HEK293T (cell line): ENCODE measurements around the gene MORF4L1.

Source experiments
- CTCF ChIA-PET: fragments of 350-600 bp; formaldehyde crosslinking; extraction: SDS; loops from one replicate; lab custom pipeline; 2021; ENCODE audit warnings: antibody characterized with exemption, inconsistent platforms; lab: Yijun Ruan, JAX
- POLR2A ChIA-PET: fragments of 350-600 bp; formaldehyde crosslinking; extraction: SDS; loops from one replicate; lab custom pipeline; 2020; ENCODE audit warnings: antibody characterized with exemption, inconsistent platforms; lab: Yijun Ruan, JAX
- DNase-seq: peaks from one replicate; pipeline ENCODE4 v3.0.0; 2012; ENCODE audit warnings: mixed read lengths; ENCODE audit errors: extremely low spot score
- ARNT ChIP-seq: fragments of 450-650 bp; IDR thresholded peaks from 2 replicates; pipeline ENCODE4 v1.6.1; 2017; ENCODE audit warnings: mild to moderate bottlenecking
- BHLHE40 ChIP-seq: fragments of 450-650 bp; IDR thresholded peaks from 2 replicates; pipeline ENCODE4 v1.6.1; 2016; ENCODE audit warnings: mild to moderate bottlenecking, moderate library complexity, borderline replicate concordance
- CTBP1 ChIP-seq: fragments of 450-650 bp; IDR thresholded peaks from 2 replicates; pipeline ENCODE4 v1.6.1; 2016; ENCODE audit warnings: borderline replicate concordance
- ELF4 ChIP-seq: fragments of 450-650 bp; IDR thresholded peaks from 2 replicates; pipeline ENCODE4 v1.6.1; 2017; ENCODE audit warnings: antibody characterized with exemption
- FOXA1 ChIP-seq: fragments of 450-650 bp; IDR thresholded peaks from 2 replicates; pipeline ENCODE4 v1.6.1; 2016; ENCODE audit warnings: mild to moderate bottlenecking
- FOXK2 ChIP-seq: fragments of 450-650 bp; IDR thresholded peaks from 2 replicates; pipeline ENCODE4 v1.6.1; 2016; ENCODE audit warnings: mild to moderate bottlenecking
- FOXM1 ChIP-seq: fragments of 450-650 bp; IDR thresholded peaks from 2 replicates; pipeline ENCODE4 v1.6.1; 2017; ENCODE audit warnings: mild to moderate bottlenecking, borderline replicate concordance
- HDGF ChIP-seq: fragments of 450-650 bp; IDR thresholded peaks from 2 replicates; pipeline ENCODE4 v1.6.1; 2017; ENCODE audit warnings: antibody characterized with exemption, borderline replicate concordance
- L3MBTL2 ChIP-seq: fragments of 450-650 bp; conservative IDR thresholded peaks from 2 replicates; pipeline ENCODE4 v1.6.1; 2016; ENCODE audit warnings: mild to moderate bottlenecking
- LEF1 ChIP-seq: fragments of 450-650 bp; IDR thresholded peaks from 2 replicates; pipeline ENCODE4 v1.6.1; 2017; ENCODE audit warnings: mild to moderate bottlenecking, borderline replicate concordance
- NFRKB ChIP-seq: fragments of 450-650 bp; IDR thresholded peaks from 2 replicates; pipeline ENCODE4 v1.6.1; 2016; ENCODE audit warnings: mild to moderate bottlenecking, moderate library complexity
- PKNOX1 ChIP-seq: fragments of 450-650 bp; IDR thresholded peaks from 2 replicates; pipeline ENCODE4 v1.6.1; 2016
- SP1 ChIP-seq: fragments of 450-650 bp; IDR thresholded peaks from 2 replicates; pipeline ENCODE4 v1.6.1; 2017
- SUZ12 ChIP-seq: fragments of 450-650 bp; IDR thresholded peaks from 2 replicates; pipeline ENCODE4 v1.6.1; 2016; ENCODE audit warnings: mild to moderate bottlenecking
- TARDBP ChIP-seq: fragments of 450-650 bp; IDR thresholded peaks from 2 replicates; pipeline ENCODE4 v1.6.1; 2016
- ZNF384 ChIP-seq: fragments of 450-650 bp; IDR thresholded peaks from 2 replicates; pipeline ENCODE4 v1.6.1; 2016

The MORF4L1 gene

GRCh38 chr15:78930577-78931388 is 58.1 kb downstream of the MORF4L1 start:
- no peak for TF ChIP-seq LEF1
- no peak for DNase-seq
- CTCF ChIA-PET: no interaction called here
- POLR2A ChIA-PET: no interaction called here

- TF ChIP-seq LEF1 (no peak), PKNOX1 (no peak), SP1 (no peak), NFRKB (no peak), ELF4 (no peak), SUZ12 (no peak), FOXM1 (no peak), ARNT (no peak), BHLHE40 (no peak), FOXA1 (no peak), FOXK2 (no peak)
- ChIA-PET CTCF (no interaction called here), POLR2A (no interaction called here)
- DNase-seq: no peak
These were observed 59.0 kb downstream of the MORF4L1 start for GRCh38 chr15:78931439-78932257.

GRCh38 chr15:78932258-78932808 is 59.6 kb downstream of the MORF4L1 start:
- ChIA-PET POLR2A (no interaction called here), CTCF (no interaction called here)
- no peak for DNase-seq
- no peak for TF ChIP-seq SP1
- TF ChIP-seq FOXM1: no peak
- TF ChIP-seq ARNT: no peak
- no peak for TF ChIP-seq SUZ12
- no peak for TF ChIP-seq FOXA1
- no peak for TF ChIP-seq LEF1
- no peak for TF ChIP-seq ELF4
- no peak for TF ChIP-seq ZNF384
- TF ChIP-seq TARDBP: no peak
- no peak for TF ChIP-seq CTBP1
- TF ChIP-seq L3MBTL2: no peak
- no peak for TF ChIP-seq NFRKB
- TF ChIP-seq HDGF: no peak
- TF ChIP-seq PKNOX1: no peak

- CTCF ChIA-PET: no interaction called here
- POLR2A ChIA-PET: no interaction called here
- no peak for DNase-seq
- TF ChIP-seq TARDBP: no peak
- no peak for TF ChIP-seq NFRKB
- no peak for TF ChIP-seq SUZ12
- no peak for TF ChIP-seq ARNT
- no peak for TF ChIP-seq SP1
- TF ChIP-seq CTBP1: no peak
- TF ChIP-seq L3MBTL2: no peak
These were observed 60.6 kb downstream of the MORF4L1 start for GRCh38 chr15:78933187-78933822.

- TF ChIP-seq SUZ12: no peak
- TF ChIP-seq FOXA1: no peak
- TF ChIP-seq NFRKB: no peak
- no peak for TF ChIP-seq TARDBP
- no peak for TF ChIP-seq ARNT
- TF ChIP-seq FOXM1: no peak
- no peak for TF ChIP-seq HDGF
- TF ChIP-seq SP1: no peak
- TF ChIP-seq L3MBTL2: no peak
- TF ChIP-seq PKNOX1: no peak
- no peak for TF ChIP-seq ZNF384
- no peak for TF ChIP-seq BHLHE40
- no peak for DNase-seq
- ChIA-PET CTCF (no interaction called here), POLR2A (no interaction called here)
These were observed 61.3 kb downstream of the MORF4L1 start for GRCh38 chr15:78933823-78934654.
